ENCODE data around the gene FBN1. TPM values are rescaled to one million over a fixed set of nuclear protein-coding genes. Genes with fewer than 3 reads are reported as not detected.
A peak's percentile ranks its signal among the peaks of the same experiment; 100 is the strongest.

The FBN1 gene
- total and polyA plus RNA-seq, 10 of the 15 experiments (the other 5 are each of a cell fraction or from before 2014, with no cell fraction given) = 2.2 to 15.3 (median 7.0) TPM

DNA sequence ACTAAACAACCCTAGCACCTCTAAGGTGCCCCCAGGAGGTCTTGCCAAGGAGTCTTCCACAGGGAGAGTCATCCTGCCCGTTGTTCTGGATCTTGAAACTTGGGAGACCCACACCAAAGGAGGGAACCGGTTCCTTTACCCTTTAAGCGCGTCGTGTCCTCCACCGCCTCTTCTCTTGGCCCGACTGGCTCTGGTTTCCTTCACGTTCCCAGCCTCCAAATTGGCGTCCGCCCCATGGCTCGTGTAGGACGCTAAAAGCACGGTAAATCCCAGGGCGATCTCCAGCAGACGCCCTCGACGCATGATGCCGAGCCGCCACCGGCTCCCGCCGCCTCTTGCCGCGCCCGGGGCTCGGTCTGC is 1.1 kb downstream of the FBN1 start (continued):
- no peak for TF ChIP-seq CBX5 (IDR thresholded peaks at IDR 0.05; ENCODE audit: low read depth)
- TF ChIP-seq RAD51 (IDR thresholded peaks at IDR 0.05) = no peak
- TF ChIP-seq, protein P1, sequence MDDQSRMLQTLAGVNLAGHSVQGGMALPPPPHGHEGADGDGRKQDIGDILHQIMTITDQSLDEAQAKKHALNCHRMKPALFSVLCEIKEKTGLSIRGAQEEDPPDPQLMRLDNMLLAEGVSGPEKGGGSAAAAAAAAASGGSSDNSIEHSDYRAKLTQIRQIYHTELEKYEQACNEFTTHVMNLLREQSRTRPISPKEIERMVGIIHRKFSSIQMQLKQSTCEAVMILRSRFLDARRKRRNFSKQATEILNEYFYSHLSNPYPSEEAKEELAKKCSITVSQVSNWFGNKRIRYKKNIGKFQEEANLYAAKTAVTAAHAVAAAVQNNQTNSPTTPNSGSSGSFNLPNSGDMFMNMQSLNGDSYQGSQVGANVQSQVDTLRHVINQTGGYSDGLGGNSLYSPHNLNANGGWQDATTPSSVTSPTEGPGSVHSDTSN (IDR thresholded peaks at IDR 0.05; ENCODE audit: insufficient replicate concordance, low read depth, low read length) = no peak

DNA sequence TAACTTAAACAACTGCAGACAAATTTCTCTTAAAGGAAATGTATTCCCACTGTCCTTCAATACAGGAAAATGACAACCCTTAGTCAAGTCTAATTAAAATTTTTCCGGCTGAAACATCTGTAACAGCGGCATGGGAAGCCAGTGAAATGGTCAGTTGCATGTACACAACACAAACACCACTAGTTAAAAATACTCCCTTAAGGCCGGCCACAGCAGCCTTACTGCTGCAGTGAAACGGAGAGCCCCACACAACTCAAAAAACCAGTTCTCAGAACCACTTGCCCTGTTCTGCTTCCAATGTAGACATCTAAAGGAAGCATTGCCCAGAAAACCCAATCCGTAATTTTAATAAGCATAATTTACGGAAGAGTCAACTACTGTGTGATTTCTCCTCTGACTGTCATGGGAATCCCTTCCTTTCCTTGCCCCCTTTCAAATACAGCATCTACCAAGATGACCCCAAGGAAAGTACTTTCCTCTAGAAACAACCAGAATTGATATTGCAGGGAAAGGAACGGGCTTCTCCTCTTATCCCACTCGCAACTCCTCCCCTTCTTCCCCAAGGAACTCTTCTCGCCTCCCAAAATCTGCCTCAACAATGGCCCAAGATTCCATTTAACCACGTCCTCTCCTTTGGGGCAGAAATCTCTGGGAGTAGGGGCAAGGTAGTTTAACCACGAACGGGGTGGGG is 1.6 kb downstream of the FBN1 start:
- H3K4me1 ChIP-seq (ENCODE audit: control insufficient read depth, insufficient read depth, low read length) = peaks cover 8% of the 10 kb centered on the region; the same call in 1 of the 2 replicates
- peaks cover 13% of the 10 kb centered on the region for H3K79me2 ChIP-seq (ENCODE audit: control insufficient read depth, insufficient read depth, low read length)
- H3K9me3 ChIP-seq (replicated peaks; ENCODE audit: control insufficient read depth, insufficient read depth, low read length) = no peaks in the 10 kb centered on the region
- peak overlapping the region; percentile 50 for H3K27ac ChIP-seq (ENCODE audit: control insufficient read depth, insufficient read depth)
- SMC1A ChIA-PET (ENCODE audit: uncharacterized antibody, unreplicated experiment) = no interaction called here
- H3K4me3 ChIP-seq = peak overlapping the region; percentile 79
- in situ Hi-C loops (cut with MboI) (no loop called here), intact Hi-C loops (cut with micrococcal nuclease; ENCODE audit: unreplicated experiment) (loop anchor here (5.0 kb wide), 1 partner anchor 142 kb away; no protein-coding TSS in a partner anchor)
- CTCF ChIA-PET = interaction anchor here (7.3 kb wide), 1 partner anchor 287 kb away, joined by 88 read pairs; no protein-coding TSS in a partner anchor
- no peaks in the 10 kb centered on the region for H3K36me3 ChIP-seq (ENCODE audit: control insufficient read depth in 2 of 2, insufficient read depth in 2 of 2, low read length in 1 of 2)
- peak overlapping the region; percentile 85 for H3K9ac ChIP-seq (ENCODE audit: control insufficient read depth, insufficient read depth, low read length)
- 0 out of 2 replicates have a peak, but pooled peaks have one; percentile 2 for TF ChIP-seq EED (IDR thresholded peaks at IDR 0.05; ENCODE audit: low read depth)
- TF ChIP-seq GATAD2B (conservative IDR thresholded peaks at IDR 0.05; ENCODE audit: low read depth) = no peak
- TF ChIP-seq, protein P2, sequence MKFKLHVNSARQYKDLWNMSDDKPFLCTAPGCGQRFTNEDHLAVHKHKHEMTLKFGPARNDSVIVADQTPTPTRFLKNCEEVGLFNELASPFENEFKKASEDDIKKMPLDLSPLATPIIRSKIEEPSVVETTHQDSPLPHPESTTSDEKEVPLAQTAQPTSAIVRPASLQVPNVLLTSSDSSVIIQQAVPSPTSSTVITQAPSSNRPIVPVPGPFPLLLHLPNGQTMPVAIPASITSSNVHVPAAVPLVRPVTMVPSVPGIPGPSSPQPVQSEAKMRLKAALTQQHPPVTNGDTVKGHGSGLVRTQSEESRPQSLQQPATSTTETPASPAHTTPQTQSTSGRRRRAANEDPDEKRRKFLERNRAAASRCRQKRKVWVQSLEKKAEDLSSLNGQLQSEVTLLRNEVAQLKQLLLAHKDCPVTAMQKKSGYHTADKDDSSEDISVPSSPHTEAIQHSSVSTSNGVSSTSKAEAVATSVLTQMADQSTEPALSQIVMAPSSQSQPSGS (IDR thresholded peaks at IDR 0.05; ENCODE audit: low read length) = no peak
- RAD21 ChIA-PET (ENCODE audit: unreplicated experiment) = interaction anchor here (1.0 to 1.7 kb wide), 2 partner anchors 285 to 289 kb away, joined by 5 to 8 read pairs; no protein-coding TSS in a partner anchor
- peak overlapping the region; percentile 81 for H3K4me2 ChIP-seq (ENCODE audit: control insufficient read depth, insufficient read depth)
- POLR2A ChIA-PET = no interaction called here
- FAIRE-seq (no peak), ATAC-seq (no peak), DNase-seq (ENCODE audit: low read depth, low spot score) (no peak)
- H4K20me1 ChIP-seq (ENCODE audit: control insufficient read depth, insufficient read depth) = no peaks in the 10 kb centered on the region
- peak overlapping the region; percentile 60 for H2AFZ ChIP-seq (ENCODE audit: control insufficient read depth, low read depth, low read length)
- H3K27me3 ChIP-seq (replicated peaks in 1 of 2; ENCODE audit: control insufficient read depth in 2 of 2, insufficient read depth in 2 of 2, low read length in 1 of 2) = no peaks in the 10 kb centered on the region
- 45% methylated on average over 12 of the region's 12 CpGs for WGBS (ENCODE audit: insufficient coverage, insufficient replicate concordance, low lambda C conversion rate, missing lambda C conversion rate)
- BruUV-seq (replicated peaks) = no TSS peak
